ENCODE results near the gene SALL1.

Gene SALL1

DNA sequence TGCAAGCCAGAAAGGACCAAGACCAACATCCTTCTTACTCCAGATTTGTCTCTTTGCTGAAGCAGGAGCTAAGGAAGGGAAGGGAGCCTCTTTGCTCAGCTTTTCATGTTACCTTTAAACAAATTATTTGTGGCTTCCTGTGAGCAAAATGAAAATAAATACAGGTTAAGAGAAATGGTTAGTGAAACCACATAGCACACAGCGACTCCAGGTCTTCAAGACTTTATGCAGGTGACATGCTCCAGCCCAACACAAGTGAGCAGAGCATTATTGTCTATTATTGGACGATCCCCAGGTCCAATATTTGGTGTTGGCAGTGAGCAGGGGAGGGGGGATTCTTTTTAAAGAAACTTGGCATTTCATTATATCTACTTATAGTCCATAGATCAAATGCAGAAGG lies 53.3 kb downstream of the SALL1 start:
- H3K9me3 ChIP-seq (ENCODE audit: control insufficient read depth in 5 of 5, low read length in 5 of 5): peaks cover 0 to 2% (median 0%) of the 10 kb centered on the region in 5 donors
- no peaks in the 10 kb centered on the region for H3K36me3 ChIP-seq (ENCODE audit: control insufficient read depth in 5 of 5, insufficient read depth in 5 of 5, low read length in 5 of 5)
- H3K4me1 ChIP-seq (ENCODE audit: control insufficient read depth in 5 of 5, insufficient read depth in 5 of 5, low read length in 5 of 5): no peaks in the 10 kb centered on the region
- H3K27ac ChIP-seq (ENCODE audit: low read depth, low read length): no peak overlapping the region
- peaks cover 0 to 2% (median 0%) of the 10 kb centered on the region in 5 donors for H3K27me3 ChIP-seq (ENCODE audit: control insufficient read depth in 5 of 5, insufficient read depth in 4 of 5, low read length in 5 of 5)
- H3K9ac ChIP-seq (ENCODE audit: low read length in 5 of 5): no peak overlapping the region
- no peak overlapping the region for H3K4me3 ChIP-seq (ENCODE audit: low read depth in 1 of 5, low read length in 5 of 5)

DNA sequence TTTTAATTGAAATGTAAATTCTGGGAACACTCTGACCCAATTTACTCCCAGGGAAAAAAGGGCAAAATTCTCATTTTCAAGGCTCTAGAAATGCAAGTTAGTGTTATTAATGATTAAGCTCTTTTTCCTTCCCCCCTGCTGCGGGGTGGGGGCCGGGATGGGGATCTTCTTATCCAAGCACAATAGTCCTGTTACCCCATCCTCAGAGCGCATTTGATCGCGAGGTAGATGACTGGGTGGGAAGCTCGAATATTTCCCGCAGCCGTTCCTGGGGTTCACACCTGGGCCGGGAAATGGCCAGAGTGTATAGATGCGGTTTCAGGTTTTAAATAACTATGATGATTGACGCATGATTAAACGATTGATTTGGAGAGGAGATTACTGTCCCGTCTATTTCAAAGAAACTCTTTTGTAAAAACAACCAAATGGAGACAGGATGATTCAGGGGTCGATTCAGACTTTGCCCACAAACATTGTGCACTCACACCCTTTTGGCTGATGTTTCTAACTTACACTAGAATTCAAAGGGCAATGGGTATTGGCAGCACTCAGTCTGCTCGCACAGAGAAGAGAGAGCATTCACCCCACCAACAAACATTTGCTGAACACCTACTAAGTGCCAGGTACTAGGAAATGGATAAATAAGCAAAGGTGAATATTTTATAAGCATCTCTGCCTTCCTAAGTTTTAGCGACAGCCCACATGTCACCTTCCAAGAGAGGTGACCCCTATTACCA lies 55.0 kb downstream of the SALL1 start:
- Histone ChIP-seq H3K9ac (ENCODE audit: low read length in 5 of 5) (no peak overlapping the region), H3K4me3 (ENCODE audit: low read depth in 1 of 5, low read length in 5 of 5) (no peak overlapping the region)

DNA sequence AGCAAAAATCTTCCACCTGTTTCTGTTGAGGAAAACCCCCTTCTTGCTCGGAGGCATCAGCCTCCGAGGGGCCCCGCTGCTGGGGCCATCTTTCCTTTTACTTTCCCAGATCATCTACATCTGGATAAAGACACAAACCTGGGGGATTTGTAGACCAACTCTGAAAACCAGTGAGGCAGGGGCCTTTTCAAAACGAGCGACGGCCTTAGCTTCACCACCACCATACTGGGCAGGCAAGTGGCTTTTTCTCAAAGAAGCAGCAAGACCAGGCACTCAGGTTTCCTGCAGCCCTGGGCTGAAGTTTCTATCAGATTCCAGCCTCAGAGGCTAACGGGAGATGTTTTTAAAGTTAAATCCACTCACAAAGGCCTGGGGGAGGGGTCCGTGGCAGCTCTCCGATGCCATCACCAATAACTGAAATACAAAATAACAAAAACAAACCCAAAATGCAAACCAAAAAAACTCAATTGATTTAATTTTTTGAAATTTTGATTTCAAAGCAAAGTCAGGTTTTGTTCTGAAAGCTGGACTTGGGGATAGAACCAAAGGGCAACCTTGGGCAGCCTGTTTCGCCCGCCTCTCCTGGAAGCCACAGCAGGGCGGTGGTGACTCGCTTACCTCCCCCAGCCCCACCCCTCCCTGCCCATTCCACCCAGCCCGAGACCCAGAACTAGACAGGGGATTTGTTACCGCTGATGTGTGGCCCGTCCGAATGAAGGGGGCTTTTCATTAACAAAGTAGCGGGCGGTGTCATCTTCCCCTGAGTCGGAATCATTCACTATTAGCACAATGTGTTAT lies 55.8 kb downstream of the SALL1 start:
- Histone ChIP-seq H3K4me1 (ENCODE audit: control insufficient read depth in 5 of 5, insufficient read depth in 5 of 5, low read length in 5 of 5) (no peaks in the 10 kb centered on the region), H3K9ac (ENCODE audit: low read length in 5 of 5) (no peak overlapping the region), H3K27me3 (ENCODE audit: control insufficient read depth in 5 of 5, insufficient read depth in 4 of 5, low read length in 5 of 5) (peaks cover 0 to 2% (median 0%) of the 10 kb centered on the region in 5 donors), H3K36me3 (ENCODE audit: control insufficient read depth in 5 of 5, insufficient read depth in 5 of 5, low read length in 5 of 5) (no peaks in the 10 kb centered on the region), H3K9me3 (ENCODE audit: control insufficient read depth in 5 of 5, low read length in 5 of 5) (peaks cover 0 to 7% (median 2%) of the 10 kb centered on the region in 5 donors), H3K4me3 (ENCODE audit: low read depth in 1 of 5, low read length in 5 of 5) (no peak overlapping the region), H3K27ac (ENCODE audit: low read depth, low read length) (no peak overlapping the region)

More for the DNA sequence above, 55.0 kb downstream of the SALL1 start:
- Histone ChIP-seq H3K27me3 (ENCODE audit: control insufficient read depth in 5 of 5, insufficient read depth in 4 of 5, low read length in 5 of 5) (peaks cover 0 to 2% (median 0%) of the 10 kb centered on the region in 5 donors), H3K36me3 (ENCODE audit: control insufficient read depth in 5 of 5, insufficient read depth in 5 of 5, low read length in 5 of 5) (no peaks in the 10 kb centered on the region), H3K9me3 (ENCODE audit: control insufficient read depth in 5 of 5, low read length in 5 of 5) (peaks cover 0 to 7% (median 2%) of the 10 kb centered on the region in 5 donors), H3K4me1 (ENCODE audit: control insufficient read depth in 5 of 5, insufficient read depth in 5 of 5, low read length in 5 of 5) (no peaks in the 10 kb centered on the region), H3K27ac (ENCODE audit: low read depth, low read length) (no peak overlapping the region)

DNA sequence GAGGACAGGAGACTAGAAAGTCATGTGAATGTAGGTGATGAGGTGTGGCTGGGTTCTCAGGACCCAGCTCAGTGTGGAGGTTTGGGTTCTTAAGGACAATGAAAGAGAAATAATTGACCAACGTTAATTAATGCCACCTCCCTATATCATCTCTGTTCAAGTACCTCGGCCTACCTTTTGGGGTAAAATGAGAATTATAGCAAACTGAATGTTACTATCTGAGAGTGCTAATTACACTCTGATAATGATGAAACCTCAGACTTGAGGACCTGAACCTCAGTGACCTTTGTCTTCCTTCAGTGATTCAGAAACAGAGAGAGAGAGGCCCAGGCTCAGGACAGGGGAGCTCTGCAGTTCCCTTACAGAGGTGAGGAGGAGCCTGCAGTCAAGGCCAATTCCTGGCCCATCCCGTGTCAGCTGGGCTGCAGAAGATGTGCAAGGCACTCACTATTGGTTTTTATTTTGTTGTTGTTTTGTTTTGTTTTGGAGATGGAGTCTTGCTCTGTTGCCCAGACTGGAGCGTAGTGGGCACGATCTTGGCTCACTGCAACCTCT lies 57.3 kb downstream of the SALL1 start:
- H3K4me3 ChIP-seq (ENCODE audit: low read depth in 1 of 5, low read length in 5 of 5): no peak overlapping the region
- peaks cover 0 to 7% (median 2%) of the 10 kb centered on the region in 5 donors for H3K9me3 ChIP-seq (ENCODE audit: control insufficient read depth in 5 of 5, low read length in 5 of 5)
- peaks cover 0 to 5% (median under 1%) of the 10 kb centered on the region in 5 donors for H3K27me3 ChIP-seq (ENCODE audit: control insufficient read depth in 5 of 5, insufficient read depth in 4 of 5, low read length in 5 of 5)
- H3K9ac ChIP-seq (ENCODE audit: low read length in 5 of 5): no peak overlapping the region
- no peak overlapping the region for H3K27ac ChIP-seq (ENCODE audit: low read depth, low read length)
- H3K4me1 ChIP-seq (ENCODE audit: control insufficient read depth in 5 of 5, insufficient read depth in 5 of 5, low read length in 5 of 5): no peaks in the 10 kb centered on the region
- H3K36me3 ChIP-seq (ENCODE audit: control insufficient read depth in 5 of 5, insufficient read depth in 5 of 5, low read length in 5 of 5): no peaks in the 10 kb centered on the region
